ENCODE results near the gene TMEM59L.

Gene TMEM59L

DNA sequence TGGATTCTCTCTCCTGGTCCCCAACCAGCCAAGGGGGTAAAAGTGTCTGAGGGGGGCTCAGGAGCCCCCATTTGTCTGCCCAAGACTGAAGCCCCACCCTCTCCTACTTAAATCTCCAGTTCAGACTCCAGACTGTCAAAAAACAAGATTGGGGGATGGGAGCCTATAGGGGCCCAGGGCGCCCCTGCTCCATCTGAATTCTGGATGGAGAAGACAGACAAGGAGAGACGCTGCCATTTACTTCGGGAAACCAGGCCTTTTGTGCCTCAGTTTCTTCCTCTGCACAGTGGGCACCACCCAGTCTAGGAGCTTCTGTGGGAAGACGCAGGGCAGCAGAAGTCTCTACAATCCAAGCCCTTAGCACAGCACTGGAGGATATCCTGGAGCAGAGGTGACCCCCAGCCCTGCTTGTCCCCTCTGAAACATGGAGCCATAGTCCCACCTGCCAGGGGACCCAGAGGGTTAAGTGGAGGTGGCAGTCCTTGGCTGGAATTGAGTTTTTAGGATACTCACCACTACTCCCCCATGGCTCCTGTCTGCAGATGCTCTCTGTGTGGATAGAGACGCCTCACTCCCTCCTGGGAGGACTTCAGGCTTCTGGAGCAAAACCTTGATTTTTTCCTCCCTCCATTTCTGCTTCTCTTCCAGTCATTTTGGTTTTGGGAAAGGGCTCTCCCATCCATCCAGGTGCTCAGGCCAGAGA lies 4.4 kb upstream of the TMEM59L start:
- in situ Hi-C loops (cut with MboI; ENCODE audit: low sequenced_read_pairs): no loop called here

GRCh38 chr19:18608805-18609716 lies 3.6 kb upstream of the TMEM59L start:
- in situ Hi-C loops (cut with MboI; ENCODE audit: low sequenced_read_pairs): no loop called here

DNA sequence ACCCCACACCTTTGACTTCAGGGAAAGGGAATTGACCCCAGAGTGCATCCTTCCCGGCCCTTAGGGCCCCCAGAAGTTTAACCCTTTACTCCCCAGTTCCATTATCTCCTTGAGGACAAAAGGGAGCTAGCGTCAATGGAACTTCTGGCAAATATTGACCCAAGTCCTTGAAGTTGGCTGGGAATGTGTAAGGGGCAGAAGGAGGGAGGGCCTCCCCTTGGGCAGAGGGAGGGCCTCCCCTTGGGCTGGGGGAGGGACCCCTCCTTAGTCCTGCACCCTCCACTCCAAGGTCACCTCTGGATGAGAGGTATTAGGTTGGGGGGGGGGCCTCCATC lies 3.0 kb upstream of the TMEM59L start:
- in situ Hi-C loops (cut with MboI; ENCODE audit: low sequenced_read_pairs): no loop called here

- in situ Hi-C loops (cut with MboI; ENCODE audit: low sequenced_read_pairs): no loop called here
Measured at GRCh38 chr19:18610245-18610555, 2.5 kb upstream of the TMEM59L start.

- in situ Hi-C loops (cut with MboI; ENCODE audit: low sequenced_read_pairs): no loop called here
Measured at GRCh38 chr19:18610556-18611326, 1.9 kb upstream of the TMEM59L start.

- in situ Hi-C loops (cut with MboI; ENCODE audit: low sequenced_read_pairs): no loop called here
Measured at GRCh38 chr19:18611327-18612050, 1.2 kb upstream of the TMEM59L start.

GRCh38 chr19:18612051-18612771 lies 459 bp upstream of the TMEM59L start:
- in situ Hi-C loops (cut with MboI; ENCODE audit: low sequenced_read_pairs): no loop called here

GRCh38 chr19:18613589-18614234 lies 1.0 kb downstream of the TMEM59L start:
- in situ Hi-C loops (cut with MboI; ENCODE audit: low sequenced_read_pairs): no loop called here

GRCh38 chr19:18616023-18616422 lies 3.4 kb downstream of the TMEM59L start:
- in situ Hi-C loops (cut with MboI; ENCODE audit: low sequenced_read_pairs): no loop called here

DNA sequence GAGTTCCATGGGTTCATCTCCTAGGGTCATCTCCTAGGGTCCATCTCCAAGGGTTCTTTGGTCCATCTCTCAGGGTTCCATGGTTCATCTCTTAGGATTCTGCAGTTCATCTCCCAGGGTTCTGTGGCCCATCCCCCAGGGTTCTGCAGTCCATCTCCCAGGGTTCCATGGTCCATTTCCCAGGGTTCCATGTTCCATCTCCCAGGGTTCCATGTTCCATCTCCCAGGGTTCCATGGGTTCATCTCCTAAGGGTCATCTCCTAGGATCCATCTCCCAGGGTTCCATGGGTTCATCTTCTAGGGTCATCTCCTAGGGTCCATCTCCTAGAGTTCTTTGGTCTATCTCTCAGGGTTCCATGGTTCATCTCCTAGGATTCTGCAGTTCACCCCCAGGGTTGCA lies 4.9 kb downstream of the TMEM59L start:
- in situ Hi-C loops (cut with MboI; ENCODE audit: low sequenced_read_pairs): no loop called here

GRCh38 chr19:18618236-18618635 lies 5.6 kb downstream of the TMEM59L start:
- in situ Hi-C loops (cut with MboI; ENCODE audit: low sequenced_read_pairs): no loop called here

GRCh38 chr19:18620311-18620710 lies 7.6 kb downstream of the TMEM59L start:
- in situ Hi-C loops (cut with MboI; ENCODE audit: low sequenced_read_pairs): no loop called here

DNA sequence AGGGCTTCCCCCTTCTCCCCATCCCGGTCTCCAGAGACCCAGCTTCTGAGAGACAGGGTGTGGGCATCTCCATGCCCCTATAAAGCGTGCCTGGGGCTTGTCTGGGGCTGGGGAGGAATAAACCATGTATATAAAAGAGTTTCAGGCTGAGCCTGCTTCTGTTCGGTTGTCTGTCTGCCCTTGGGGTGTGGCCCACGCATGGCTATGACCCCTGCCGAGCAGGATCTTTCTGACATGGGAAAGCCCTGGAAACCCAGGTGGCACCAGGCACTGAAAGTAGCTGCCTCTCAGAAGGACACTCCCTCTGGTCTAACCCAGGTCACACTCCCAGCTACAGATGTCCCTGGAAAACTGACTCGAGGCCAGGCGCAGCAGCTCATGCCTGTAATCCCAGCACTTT lies 8.2 kb downstream of the TMEM59L start:
- in situ Hi-C loops (cut with MboI; ENCODE audit: low sequenced_read_pairs): no loop called here

DNA sequence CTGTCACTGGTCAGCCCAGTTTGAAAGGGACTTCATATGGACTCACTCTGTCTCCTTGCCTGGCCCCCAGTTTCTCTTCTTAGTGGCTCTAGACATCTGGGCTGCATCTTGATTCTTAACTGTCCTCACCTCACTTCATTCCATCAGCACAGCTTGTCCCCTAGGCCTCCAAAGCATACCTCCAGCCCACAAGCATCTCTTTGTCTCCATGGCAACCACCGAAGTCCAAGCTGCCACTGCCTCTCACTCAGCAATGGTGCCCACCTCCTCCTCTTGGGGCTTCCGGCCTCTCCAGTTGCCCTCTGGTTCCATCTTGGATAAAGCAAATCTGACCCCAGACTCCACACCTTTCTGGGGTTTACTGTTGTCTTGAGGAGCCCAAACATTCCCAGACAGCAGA lies 14.2 kb downstream of the TMEM59L start:
- in situ Hi-C loops (cut with MboI; ENCODE audit: low sequenced_read_pairs): no loop called here

DNA sequence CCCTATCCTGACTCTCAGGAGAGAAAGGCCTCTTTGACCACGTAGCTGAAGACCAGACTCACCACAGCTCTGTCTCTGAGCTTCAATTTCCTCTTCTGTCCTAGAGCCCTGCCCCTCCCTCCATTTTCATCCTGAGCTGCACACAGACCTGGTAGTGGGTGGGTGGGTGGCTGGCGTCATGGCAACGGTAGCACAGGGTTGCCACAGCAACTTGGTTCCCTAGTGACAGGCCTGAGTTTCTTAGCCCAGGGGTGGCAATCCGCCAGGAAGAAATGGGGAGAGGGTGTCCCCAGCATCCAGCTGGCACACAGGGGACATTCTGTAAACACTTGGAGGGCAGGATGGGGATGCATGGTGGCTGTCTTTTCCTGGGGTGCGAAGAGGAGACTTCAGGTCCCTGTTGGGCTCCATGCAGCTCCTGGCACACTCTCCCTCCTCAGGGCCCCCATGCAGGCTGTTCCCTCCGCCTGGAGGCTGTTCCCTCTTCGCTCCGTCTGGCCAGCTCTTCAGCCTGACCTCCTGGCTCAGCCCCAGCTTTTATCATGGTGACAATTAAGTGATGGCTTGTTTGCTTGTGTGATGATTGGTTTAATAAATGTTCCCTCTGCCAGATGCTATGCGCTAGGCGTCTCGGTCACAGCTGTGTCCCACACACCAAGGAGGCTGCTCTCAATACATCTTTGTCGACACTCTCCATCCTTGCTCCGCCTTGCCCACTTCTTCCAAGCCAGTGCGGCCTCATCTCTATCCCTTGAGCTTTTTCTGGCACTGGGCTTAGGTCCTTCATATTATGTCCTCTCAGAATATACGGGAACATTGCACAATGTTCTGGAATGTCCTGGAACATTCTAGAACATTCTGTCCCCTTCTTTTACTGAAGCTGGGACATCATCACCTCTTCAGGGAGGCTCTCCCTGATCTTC lies 16.8 kb downstream of the TMEM59L start:
- in situ Hi-C loops (cut with MboI; ENCODE audit: low sequenced_read_pairs): no loop called here

GRCh38 chr19:18633321-18633720 lies 20.7 kb downstream of the TMEM59L start:
- in situ Hi-C loops (cut with MboI; ENCODE audit: low sequenced_read_pairs): no loop called here

DNA sequence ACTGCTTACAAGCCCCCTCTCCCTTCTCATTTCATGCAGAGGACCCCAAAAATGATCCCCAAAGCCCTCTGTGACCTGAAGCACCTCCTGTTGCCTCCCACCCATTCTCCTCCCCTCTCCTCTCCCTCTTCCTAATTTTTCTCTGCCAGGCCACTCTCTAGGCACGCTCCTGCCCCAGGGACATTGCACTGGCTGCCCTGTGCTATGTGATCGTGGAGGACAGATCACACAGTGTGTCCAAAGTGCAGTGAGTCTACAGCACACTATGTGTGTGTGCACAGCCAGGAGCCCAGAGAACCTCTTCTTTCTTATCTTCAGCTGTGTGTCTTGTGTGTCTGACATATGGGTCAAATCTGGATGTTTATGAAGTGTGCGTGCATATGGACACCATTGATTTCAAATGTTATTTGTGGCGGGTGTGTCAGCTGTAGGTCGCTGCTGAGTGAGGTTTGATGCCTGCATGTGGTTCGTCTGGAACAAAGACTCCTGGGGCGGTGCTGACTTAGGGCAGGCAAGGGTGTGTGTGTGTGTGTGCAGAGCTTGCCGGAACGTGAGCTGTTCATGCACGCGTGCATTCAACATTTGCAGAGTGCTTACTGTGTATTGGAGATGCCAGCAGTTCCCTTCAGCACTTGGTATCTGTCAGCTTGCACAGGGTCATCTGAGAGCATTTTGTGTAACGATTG lies 22.1 kb downstream of the TMEM59L start:
- in situ Hi-C loops (cut with MboI; ENCODE audit: low sequenced_read_pairs): no loop called here

GRCh38 chr19:18635831-18636182 lies 23.1 kb downstream of the TMEM59L start:
- in situ Hi-C loops (cut with MboI; ENCODE audit: low sequenced_read_pairs): no loop called here
